Mucosa of descending colon (tissue), 3 donors: Measurements from ENCODE around the gene BCAS4. TPM values are rescaled to one million over a fixed set of nuclear protein-coding genes. Genes with fewer than 3 reads are reported as not detected.

Experiments used
- ATAC-seq: fragments of 200-7000 bp; cut with Tn5 transposase; one replicate; pipeline ENCODE4 v1.9.1; 2020; ENCODE audit warnings: mild to moderate bottlenecking, moderate library complexity
- DNase-seq, 3 donors: peaks; one replicate each; pipeline ENCODE4 v3.0.0-alpha.2; 2020
- H3K36me3 ChIP-seq: fragments of 200-600 bp; one replicate; pipeline ENCODE4 v1.8.0; 2021; ENCODE audit warnings: low read depth, mild to moderate bottlenecking
- H3K4me1 ChIP-seq: fragments of 200-600 bp; one replicate; pipeline ENCODE4 v1.8.0; 2021; ENCODE audit warnings: low read depth, mild to moderate bottlenecking
- H3K4me3 ChIP-seq: fragments of 200-600 bp; one replicate; pipeline ENCODE4 v1.8.0; 2021; ENCODE audit warnings: mild to moderate bottlenecking
- H3K9me3 ChIP-seq: fragments of 200-600 bp; one replicate; pipeline ENCODE4 v1.8.0; 2021; ENCODE audit warnings: mild to moderate bottlenecking
- intact Hi-C, 2 donors: fragments of 100-400 bp; cut with DNase I in 1 of 2; cut with micrococcal nuclease in 1 of 2; formaldehyde crosslinking; loops; one replicate each; pipeline versions ENCODE4 v1.11.0 to v1.11.1; 2022; cut with DNase I, micrococcal nuclease
- total RNA-seq, 3 donors: library from RNA; stranded (reverse); fragmentation: NEBNext Ultra II Directional in 2 of 3; extraction: Animal tissue kit (Norgen Biotek cat#: 25700) in 2 of 3; gene quantifications; one replicate each; pipeline versions ENCODE4 v1.2.1 to v1.2.4, GENCODE V29; 2021 to 2023
- TF ChIP-seq, protein P1 (sequence below): fragments of 200-600 bp; IDR thresholded peaks from one replicate; pipeline ENCODE4 v1.8.0; 2022; ENCODE audit warnings: antibody characterized with exemption, mild to moderate bottlenecking
- donor health status: DM: no; HTN: no; CAD: no; lungs with moderate emphysema.
- donor health status: DM: no; HTN: no; CAD: no.
- donor health status: DM: no; HTN: yes; CAD: no.

BCAS4 gene
- total RNA-seq, 3 donors from 2014 or later: 1.9 to 5.6 (median 2.9) TPM

DNA sequence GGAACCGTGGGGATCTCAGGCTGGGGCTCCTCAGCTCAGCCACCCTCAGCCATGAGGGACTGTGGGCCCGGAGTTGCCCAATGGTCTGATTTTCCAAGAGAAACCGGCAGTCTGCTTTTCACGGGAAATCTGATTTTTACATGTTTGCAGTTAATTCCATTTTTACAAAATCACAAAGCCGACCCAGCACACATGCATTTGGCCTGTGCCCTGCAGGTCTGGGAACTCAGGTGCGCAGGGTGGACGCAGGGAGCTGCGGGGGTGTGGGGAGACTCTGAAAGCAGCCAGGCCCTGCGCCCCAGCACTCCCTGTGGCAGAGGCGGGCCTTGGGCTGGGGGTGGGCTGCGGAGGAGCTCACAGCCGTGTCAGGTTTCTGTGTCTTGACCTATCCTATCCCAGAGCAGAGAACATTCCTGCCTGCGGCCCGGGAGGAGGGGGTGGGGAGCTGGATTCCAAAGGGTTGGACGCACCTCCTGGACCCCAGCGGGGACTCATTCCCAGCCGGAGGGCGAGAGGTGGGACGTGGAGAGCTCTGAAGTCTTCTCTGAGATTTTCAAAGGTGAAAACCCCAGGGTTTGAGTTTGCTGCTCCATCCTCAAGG, 75.8 kb downstream of the BCAS4 start:
- Histone ChIP-seq H3K36me3 (no peaks in the 10 kb centered on the region), H3K4me1 (no peaks in the 10 kb centered on the region), H3K4me3 (no peak overlapping the region), H3K9me3 (no peaks in the 10 kb centered on the region)
- TF ChIP-seq, protein P1, sequence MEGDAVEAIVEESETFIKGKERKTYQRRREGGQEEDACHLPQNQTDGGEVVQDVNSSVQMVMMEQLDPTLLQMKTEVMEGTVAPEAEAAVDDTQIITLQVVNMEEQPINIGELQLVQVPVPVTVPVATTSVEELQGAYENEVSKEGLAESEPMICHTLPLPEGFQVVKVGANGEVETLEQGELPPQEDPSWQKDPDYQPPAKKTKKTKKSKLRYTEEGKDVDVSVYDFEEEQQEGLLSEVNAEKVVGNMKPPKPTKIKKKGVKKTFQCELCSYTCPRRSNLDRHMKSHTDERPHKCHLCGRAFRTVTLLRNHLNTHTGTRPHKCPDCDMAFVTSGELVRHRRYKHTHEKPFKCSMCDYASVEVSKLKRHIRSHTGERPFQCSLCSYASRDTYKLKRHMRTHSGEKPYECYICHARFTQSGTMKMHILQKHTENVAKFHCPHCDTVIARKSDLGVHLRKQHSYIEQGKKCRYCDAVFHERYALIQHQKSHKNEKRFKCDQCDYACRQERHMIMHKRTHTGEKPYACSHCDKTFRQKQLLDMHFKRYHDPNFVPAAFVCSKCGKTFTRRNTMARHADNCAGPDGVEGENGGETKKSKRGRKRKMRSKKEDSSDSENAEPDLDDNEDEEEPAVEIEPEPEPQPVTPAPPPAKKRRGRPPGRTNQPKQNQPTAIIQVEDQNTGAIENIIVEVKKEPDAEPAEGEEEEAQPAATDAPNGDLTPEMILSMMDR: no peak
- intact Hi-C loops: no loop called here
- DNase-seq (no peak), ATAC-seq (no peak)

DNA sequence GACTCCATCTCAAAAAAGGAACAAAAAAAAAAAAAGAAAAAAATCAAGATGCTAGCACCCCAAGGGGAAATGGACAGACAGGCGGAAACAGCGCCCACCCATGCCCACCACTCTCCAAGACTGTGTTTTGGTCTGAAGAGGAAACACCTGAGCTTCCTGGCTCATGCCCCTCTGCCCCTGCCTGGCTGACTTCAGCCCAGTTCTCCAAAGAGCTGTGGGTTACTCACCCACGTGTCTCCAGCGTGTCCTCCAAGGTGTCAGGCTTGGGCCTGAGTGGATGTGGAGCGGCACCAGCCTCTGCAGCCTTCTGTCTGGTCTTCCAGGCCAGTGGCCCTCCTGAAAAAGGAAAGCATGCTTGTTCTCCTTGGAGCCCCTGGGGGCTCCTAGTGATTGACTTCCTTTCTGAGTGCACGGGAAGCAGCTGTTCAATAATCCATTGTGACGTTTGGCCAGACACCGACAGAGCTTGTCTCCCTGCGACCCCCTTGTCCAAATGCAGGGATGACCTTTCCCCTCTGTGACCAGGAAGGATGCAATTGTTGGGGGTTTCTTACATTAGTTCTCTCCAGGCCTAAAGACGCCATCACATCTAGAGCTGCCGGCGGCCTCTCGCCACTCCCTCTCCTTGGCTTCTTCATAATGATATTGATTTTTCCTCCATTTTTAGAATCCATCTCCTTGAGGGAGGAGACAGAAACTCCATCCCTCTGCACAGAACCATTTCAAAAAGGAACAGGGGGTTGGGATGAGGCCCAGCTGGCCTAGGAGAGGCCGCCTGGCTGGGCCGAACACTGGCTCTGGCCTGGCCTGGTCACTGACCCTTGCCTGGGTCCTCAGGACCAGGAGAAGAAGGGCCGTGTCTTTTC, 77.9 kb downstream of the BCAS4 start:
- ATAC-seq (no peak), DNase-seq (peak in 1 of 3 donors; percentile 6)
- Histone ChIP-seq H3K36me3 (no peaks in the 10 kb centered on the region), H3K9me3 (no peaks in the 10 kb centered on the region), H3K4me1 (no peaks in the 10 kb centered on the region), H3K4me3 (no peak overlapping the region)
- intact Hi-C loops: no loop called here
- TF ChIP-seq, protein P1: no peak

DNA sequence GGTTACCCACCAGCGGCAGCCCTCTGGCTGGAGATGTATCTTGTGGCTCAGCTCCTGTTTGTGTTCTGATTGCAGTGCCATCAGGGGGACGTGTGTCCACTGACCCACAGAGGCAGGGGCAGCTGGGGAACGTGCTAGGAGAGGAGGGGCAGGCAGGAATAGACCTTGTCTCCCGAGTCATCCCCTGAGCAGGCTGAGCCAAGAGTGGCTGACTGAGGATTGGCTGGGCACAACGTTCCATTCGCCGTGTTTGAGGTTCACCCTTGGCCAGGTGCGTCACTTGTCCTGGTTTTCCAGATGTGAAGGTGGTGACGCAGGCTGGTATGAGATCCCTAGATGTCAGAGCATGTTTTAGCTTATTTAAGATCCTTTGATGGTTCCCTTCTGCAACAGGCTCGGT, 78.7 kb downstream of the BCAS4 start:
- TF ChIP-seq, protein P1: no peak

DNA sequence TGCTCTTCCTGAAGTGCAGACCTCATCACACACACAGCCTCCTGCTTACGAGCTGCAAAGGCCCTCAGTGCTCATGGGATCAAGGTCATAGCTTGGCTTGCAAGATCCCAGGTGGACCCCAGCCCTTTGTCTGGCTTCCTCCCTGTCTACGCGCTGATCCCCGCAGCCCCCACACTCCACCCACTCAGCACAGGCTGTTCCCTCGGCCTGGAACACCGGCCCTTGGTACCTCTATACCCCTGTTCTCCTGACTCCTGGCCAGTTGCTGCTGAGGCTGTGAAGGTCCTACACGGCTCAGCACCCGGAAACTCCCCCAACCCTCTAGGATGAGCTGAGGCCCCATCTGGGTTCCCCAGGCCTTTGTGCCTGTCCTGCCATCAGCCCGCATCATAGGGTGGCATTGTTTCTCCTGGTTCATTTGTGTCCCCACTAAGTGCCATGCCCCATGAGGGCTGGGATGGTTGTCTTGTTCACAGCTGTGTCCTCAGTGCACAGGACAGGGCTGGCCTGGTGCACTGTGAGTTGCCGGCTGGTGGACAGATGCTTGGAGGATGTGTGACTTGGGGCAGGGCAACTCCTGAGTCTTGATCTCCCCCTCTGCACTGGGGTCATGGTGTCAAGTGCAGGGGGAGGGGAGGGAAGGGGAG, 79.4 kb downstream of the BCAS4 start:
- TF ChIP-seq, protein P1: no peak
- Histone ChIP-seq H3K4me3 (no peak overlapping the region), H3K4me1 (no peaks in the 10 kb centered on the region), H3K9me3 (no peaks in the 10 kb centered on the region), H3K36me3 (no peaks in the 10 kb centered on the region)
- intact Hi-C loops: no loop called here
- no peak for ATAC-seq
- no peak for DNase-seq

More for the DNA sequence above, 78.7 kb downstream of the BCAS4 start:
- H3K4me3 ChIP-seq: no peak overlapping the region
- H3K36me3 ChIP-seq: no peaks in the 10 kb centered on the region
- intact Hi-C loops: no loop called here
- no peak for ATAC-seq
- H3K9me3 ChIP-seq: no peaks in the 10 kb centered on the region
- DNase-seq: no peak
- H3K4me1 ChIP-seq: no peaks in the 10 kb centered on the region

DNA sequence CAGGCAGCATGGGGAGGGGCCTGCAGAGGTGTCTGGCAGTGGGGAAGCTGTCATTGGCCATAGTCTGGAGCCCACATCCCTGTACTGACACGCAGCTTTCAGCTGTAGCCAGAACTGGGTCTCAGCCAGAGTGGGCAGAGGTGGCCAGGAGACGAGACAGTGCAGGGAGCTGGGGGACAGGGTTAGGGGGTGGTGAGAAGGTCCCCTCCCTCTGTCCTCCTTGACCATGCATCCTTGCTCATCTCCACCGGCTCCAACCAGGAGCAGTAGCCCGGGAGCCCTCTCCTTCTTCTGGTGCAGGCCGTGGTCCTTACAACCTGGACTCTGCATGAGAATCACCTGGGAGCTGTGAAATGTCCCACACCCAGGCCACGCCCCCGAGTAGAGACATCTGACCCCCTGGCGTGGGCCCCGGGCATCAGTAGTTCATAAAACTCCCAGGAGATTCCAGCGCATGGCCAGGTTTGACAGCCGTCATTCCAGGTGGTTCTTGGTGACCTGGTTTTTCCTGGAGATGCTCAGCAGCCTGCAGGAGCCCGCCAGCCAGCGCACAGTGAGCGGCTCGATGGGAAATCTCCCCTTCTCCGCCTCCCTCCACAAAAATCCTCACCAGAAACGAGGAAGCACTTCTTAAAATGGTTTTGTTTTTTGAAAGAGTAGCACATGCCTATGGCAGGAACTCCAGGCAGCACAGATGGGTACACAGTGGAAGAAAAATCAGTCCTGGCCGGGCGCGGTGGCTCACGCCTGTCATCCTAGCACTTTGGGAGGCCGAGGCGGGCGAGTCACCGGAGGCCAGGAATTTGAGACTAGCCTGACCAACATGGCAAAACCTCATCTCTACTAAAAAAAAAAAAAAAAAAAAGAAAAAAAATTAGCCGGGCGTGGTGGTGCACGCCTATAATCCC, 80.2 kb downstream of the BCAS4 start:
- TF ChIP-seq, protein P1: no peak
- no peaks in the 10 kb centered on the region for H3K4me1 ChIP-seq
- no peaks in the 10 kb centered on the region for H3K9me3 ChIP-seq
- no peaks in the 10 kb centered on the region for H3K36me3 ChIP-seq
- DNase-seq: no peak
- no peak for ATAC-seq
- intact Hi-C loops: no loop called here
- no peak overlapping the region for H3K4me3 ChIP-seq
